Right renal pelvis (tissue), 4 donors: ENCODE data around the gene ZNF441. TPM values are rescaled to one million over a fixed set of nuclear protein-coding genes. Genes with fewer than 3 reads are reported as not detected.

ENCODE experiments used
- polyA plus RNA-seq, 4 donors: library from polyadenylated mRNA; unstranded; fragments of 120-200 nt; gene quantifications; one replicate each; pipeline ENCODE4 v1.2.1, GENCODE V29; 2013; ENCODE audit not compliant: insufficient read length in 4 of 4

Gene ZNF441
- polyA plus RNA-seq, 4 donors, result 15.3 to 19.2 (median 16.3) TPM

Other genes starting within 250 kb of the ZNF441 start
- 10 to 100 TPM; 37.3 to 50.9 (median 38.2) TPM for gene ECSIT, start 237.9 kb upstream of the ZNF441 start, polyA plus RNA-seq
- gene CNN1, start 228.1 kb upstream of the ZNF441 start, polyA plus RNA-seq, result 1 to 10 TPM; 3.1 to 5.2 (median 4.5) TPM
- gene ELOF1, start 207.8 kb upstream of the ZNF441 start, polyA plus RNA-seq, result 10 to 100 TPM; 47.1 to 58.9 (median 50.0) TPM
- gene ACP5, start 189.4 kb upstream of the ZNF441 start, polyA plus RNA-seq, result 10 to 100 TPM; 11.8 to 17.2 (median 14.1) TPM
- gene ZNF627, start 169.5 kb upstream of the ZNF441 start, polyA plus RNA-seq, result 10 to 100 TPM; 40.8 to 54.1 (median 46.2) TPM
- gene ZNF823, start 28.1 kb upstream of the ZNF441 start, polyA plus RNA-seq, result 10 to 100 TPM in 3 of 4 donors, 1 to 10 TPM in 1; 9.5 to 13.0 (median 12.4) TPM
- 1 to 10 TPM; 3.2 to 5.0 (median 4.0) TPM for gene ZNF491, start 31.5 kb downstream of the ZNF441 start, polyA plus RNA-seq
- gene ZNF440, start 47.3 kb downstream of the ZNF441 start, polyA plus RNA-seq, result 10 to 100 TPM; 12.5 to 17.4 (median 14.5) TPM
- 10 to 100 TPM; 17.3 to 24.1 (median 21.2) TPM for gene ZNF439, start 81.7 kb downstream of the ZNF441 start, polyA plus RNA-seq
- 10 to 100 TPM; 15.6 to 21.2 (median 17.4) TPM for gene ZNF69, start 120.8 kb downstream of the ZNF441 start, polyA plus RNA-seq
- gene ZNF700, start 158.1 kb downstream of the ZNF441 start, polyA plus RNA-seq, result 10 to 100 TPM; 15.0 to 21.3 (median 17.4) TPM
- 10 to 100 TPM in 1 of 4 donors, 1 to 10 TPM in 3; 8.0 to 10.7 (median 8.3) TPM for gene ZNF763, start 198.0 kb downstream of the ZNF441 start, polyA plus RNA-seq